Neutrophil (primary cell): Measurements from ENCODE around the gene EPHA1.
A peak's percentile ranks its signal among the peaks of the same experiment; 100 is the strongest.

Experiments used
- H3K27ac ChIP-seq: fragments of 200-600 bp; sonication (generic); 2 replicates; pipeline ENCODE4 v1.5.1; 2016; ENCODE audit warnings: mild to moderate bottlenecking, moderate library complexity
- H3K27me3 ChIP-seq: fragments of 200-600 bp; sonication (generic); 2 replicates; pipeline ENCODE4 v1.6.0; 2016; ENCODE audit warnings: mild to moderate bottlenecking
- H3K36me3 ChIP-seq: fragments of 200-600 bp; sonication (generic); 2 replicates; pipeline ENCODE4 v1.5.1; 2017
- H3K4me1 ChIP-seq, 2 experiments: fragments of 200-600 bp in 1 of 2; sonication (generic) in 1 of 2; 1 replicate in 1 of 2; 2 replicates in 1 of 2; pipeline versions ENCODE4 v1.5.1 to v1.6.1; 2013 to 2016; ENCODE audit warnings: low read depth in 1 of 2, low read length in 1 of 2, mild to moderate bottlenecking in 1 of 2, moderate library complexity in 1 of 2; ENCODE audit not compliant: control insufficient read depth in 1 of 2, insufficient read depth in 1 of 2
- H3K4me3 ChIP-seq, 2 experiments: fragments of 200-600 bp in 1 of 2; sonication (generic) in 1 of 2; 1 replicate in 1 of 2; 2 replicates in 1 of 2; pipeline ENCODE4 v1.5.1; 2013 to 2016; ENCODE audit warnings: low read depth in 1 of 2, low read length in 1 of 2, mild to moderate bottlenecking in 1 of 2, moderate library complexity in 1 of 2
- H3K9me3 ChIP-seq: fragments of 200-600 bp; sonication (generic); 2 replicates; pipeline ENCODE4 v1.5.1; 2016
- CTCF ChIP-seq: fragments of 200-600 bp; sonication (generic); IDR thresholded peaks from 2 replicates; pipeline ENCODE4 v1.5.1; 2016; ENCODE audit warnings: antibody characterized with exemption

The EPHA1 gene

GRCh38 chr7:143380260-143380645 lies 28.4 kb downstream of the EPHA1 start:
- TF ChIP-seq CTCF, result peak; percentile 86
- H3K9me3 ChIP-seq, result no peaks in the 10 kb centered on the region
- H3K36me3 ChIP-seq, result peaks cover 33% of the 10 kb centered on the region
- peaks cover 73 to 78% of the 10 kb centered on the region in 2 experiments for H3K4me1 ChIP-seq
- peak overlapping the region; percentile 97 for H3K27ac ChIP-seq
- H3K4me3 ChIP-seq, result peak overlapping the region; percentile 88 to 97
- no peaks in the 10 kb centered on the region for H3K27me3 ChIP-seq

- TF ChIP-seq CTCF, result no peak
- Histone ChIP-seq H3K9me3 (no peaks in the 10 kb centered on the region), H3K27me3 (no peaks in the 10 kb centered on the region), H3K27ac (peak overlapping the region; percentile 97), H3K4me1 (peaks cover 73 to 78% of the 10 kb centered on the region in 2 experiments), H3K4me3 (peak overlapping the region; percentile 88 to 97), H3K36me3 (peaks cover 28% of the 10 kb centered on the region)
Observed at GRCh38 chr7:143379611-143380259, 28.9 kb downstream of the EPHA1 start.

GRCh38 chr7:143376396-143376795 lies 32.3 kb downstream of the EPHA1 start:
- Histone ChIP-seq H3K4me3 (peak overlapping the region; percentile 19 to 40), H3K27me3 (no peaks in the 10 kb centered on the region), H3K27ac (peak overlapping the region; percentile 97), H3K4me1 (peaks cover 83 to 86% of the 10 kb centered on the region in 2 experiments), H3K9me3 (no peaks in the 10 kb centered on the region), H3K36me3 (no peaks in the 10 kb centered on the region)
- TF ChIP-seq CTCF, result no peak

GRCh38 chr7:143375298-143376034 lies 33.2 kb downstream of the EPHA1 start:
- Histone ChIP-seq H3K9me3 (no peaks in the 10 kb centered on the region), H3K27ac (peak overlapping the region; percentile 97), H3K27me3 (no peaks in the 10 kb centered on the region), H3K4me3 (peak overlapping the region; percentile 40 to 49), H3K4me1 (peaks cover 83 to 86% of the 10 kb centered on the region in 2 experiments), H3K36me3 (no peaks in the 10 kb centered on the region)
- no peak for TF ChIP-seq CTCF

GRCh38 chr7:143374561-143374960 lies 34.1 kb downstream of the EPHA1 start:
- Histone ChIP-seq H3K4me1 (peaks cover 79 to 81% of the 10 kb centered on the region in 2 experiments), H3K27me3 (no peaks in the 10 kb centered on the region), H3K4me3 (peak overlapping the region; percentile 39 to 49), H3K36me3 (no peaks in the 10 kb centered on the region), H3K27ac (peak overlapping the region; percentile 97), H3K9me3 (no peaks in the 10 kb centered on the region)
- TF ChIP-seq CTCF, result no peak
